SKM-1 treated with dmso at 0.1 percent for 144 hours (cell line): ENCODE measurements around the gene AHCYL2.

Experiments
- DNase-seq: peaks from one replicate; lab custom pipeline; 2025; ENCODE audit not compliant: unreplicated experiment; lab: John Stamatoyannopoulos, UW

The AHCYL2 gene

DNA sequence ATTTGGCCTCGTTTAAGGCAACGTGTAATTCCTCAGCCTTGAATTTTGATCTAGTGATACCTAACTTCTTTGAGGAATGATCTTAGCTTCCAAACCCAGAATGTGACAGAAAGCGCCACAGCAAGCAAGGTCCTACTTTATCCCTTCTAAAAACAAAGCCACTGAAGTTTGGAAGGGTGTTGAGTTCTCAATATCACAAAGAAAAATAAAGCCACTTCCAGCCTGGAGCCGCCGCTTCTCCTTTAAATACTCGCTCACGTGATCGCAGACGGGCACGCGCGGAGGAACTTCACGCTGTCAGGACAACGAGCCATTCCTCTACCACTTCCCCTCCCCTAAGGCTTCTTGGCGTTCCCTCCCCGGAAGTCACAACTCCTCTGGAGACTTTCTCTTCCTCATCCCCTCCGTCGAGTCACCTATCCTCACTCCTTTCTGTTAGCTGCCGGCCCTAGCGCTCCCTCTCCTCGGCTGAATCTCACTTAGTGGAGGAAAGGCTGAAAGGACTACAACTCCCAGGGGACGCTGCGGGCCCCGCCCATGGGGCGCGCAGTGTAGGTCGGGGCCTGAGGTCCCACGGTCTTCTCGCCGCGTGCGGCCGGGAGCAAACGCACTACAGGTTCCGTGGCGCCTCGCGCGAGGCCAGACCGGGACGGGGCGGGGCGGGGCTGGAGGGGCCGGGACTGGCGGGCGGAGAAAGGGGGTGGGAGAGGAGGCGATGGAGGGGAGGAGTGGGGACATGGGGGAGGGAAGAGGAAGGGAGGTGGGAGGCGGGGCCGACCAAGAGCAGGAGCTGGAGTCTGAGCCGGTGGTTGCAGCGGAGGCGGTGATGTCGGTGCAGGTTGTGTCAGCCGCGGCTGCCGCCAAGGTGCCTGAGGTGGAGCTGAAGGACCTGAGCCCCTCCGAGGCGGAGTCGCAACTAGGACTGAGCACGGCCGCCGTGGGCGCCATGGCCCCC is at the start of gene AHCYL2:
AHCYL2 (plus strand) TSS at position 780 of the 955 bp plus-strand sequence.
- peak; percentile 98 for DNase-seq

DNA sequence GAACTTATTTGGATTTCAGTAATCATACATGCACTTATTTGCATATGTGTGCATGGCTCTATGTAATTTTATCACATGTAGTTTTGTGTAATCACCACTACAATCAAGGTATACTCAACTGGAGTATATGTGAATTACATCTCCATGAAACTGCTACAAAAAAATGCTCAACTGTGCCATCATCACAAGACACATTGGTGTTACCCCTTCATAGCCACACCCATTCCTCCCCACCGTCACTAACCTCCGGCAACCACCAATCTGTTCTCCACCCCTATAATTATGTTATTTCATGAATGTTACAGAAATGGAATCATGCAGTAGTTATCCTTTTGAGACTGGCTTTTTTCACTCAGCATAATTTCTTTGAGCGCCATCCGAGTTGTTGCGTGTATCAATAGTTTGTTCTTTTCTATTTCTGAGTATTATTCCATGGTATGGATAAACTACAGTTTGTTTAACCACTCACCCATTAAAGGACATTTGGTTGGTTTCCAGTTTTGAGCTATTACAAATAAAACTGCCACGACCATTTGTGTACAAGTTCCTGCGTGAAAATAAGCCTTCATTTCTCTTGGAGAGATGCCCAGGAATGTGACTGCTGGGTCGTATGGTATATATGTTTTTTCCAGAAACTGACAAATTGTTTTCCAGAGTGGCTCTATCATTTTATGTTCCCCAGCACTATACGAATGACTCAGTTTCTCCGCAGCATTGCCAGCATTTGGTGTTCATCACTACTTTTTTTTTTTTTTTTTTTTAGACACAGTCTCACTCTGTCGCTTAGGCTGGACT is 47.7 kb upstream of the AHCYL2 start:
- DNase-seq, result no peak

DNA sequence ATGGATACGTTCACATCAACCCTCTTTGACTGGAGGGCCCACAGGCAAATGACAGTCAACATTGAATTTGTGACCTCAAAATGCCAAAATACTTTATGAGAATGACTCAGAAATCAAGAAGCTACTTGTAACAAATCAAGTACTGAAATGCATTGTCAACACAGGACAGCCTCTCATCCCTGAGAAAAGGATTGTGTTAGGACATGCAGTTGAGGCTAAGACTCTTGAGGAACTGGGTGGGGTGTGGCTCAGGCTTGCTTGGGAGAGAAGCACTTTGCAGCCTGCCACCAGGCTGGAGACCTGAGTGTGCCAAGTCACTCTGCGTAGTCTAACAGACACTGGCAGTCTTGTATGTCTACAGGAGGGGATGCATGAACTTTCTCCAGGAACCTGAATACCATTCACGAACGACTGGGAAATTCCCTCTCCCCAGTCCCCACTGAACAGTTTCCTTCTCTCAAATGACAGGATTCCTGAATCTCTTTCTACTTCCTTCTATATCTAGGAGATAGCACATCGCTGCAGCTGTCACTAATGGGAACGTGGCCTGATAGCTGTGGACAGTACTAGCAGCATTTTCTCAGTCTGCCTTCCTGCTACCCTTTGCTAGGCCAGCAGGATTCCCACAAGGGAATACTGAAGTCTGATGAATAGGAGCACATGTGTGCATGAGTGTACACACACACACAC is 39.7 kb upstream of the AHCYL2 start:
- no peak for DNase-seq

DNA sequence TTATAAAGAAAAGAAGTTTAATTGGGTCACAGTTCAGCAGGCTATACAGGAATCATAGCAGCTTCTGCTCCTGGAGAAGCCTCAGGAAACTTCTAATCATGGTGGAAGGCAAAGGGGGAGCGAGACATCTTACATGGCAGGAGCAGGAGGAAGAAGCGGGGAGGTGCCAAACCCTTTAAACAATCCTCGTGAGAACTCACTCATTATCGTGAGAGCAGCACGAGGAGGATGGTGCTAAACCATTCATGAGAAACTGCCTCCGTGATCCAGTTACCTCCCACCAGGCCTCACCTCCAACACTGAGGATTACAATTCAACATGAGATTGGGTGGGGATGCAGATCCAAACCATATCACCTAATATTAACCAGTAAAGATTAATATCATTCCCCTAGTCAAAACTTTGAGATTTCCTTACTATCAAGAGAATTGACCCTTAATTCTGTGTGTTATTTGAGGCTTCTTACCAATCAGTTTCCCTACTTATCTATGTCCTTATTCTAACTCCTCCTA is 38.0 kb upstream of the AHCYL2 start:
- DNase-seq, result no peak

DNA sequence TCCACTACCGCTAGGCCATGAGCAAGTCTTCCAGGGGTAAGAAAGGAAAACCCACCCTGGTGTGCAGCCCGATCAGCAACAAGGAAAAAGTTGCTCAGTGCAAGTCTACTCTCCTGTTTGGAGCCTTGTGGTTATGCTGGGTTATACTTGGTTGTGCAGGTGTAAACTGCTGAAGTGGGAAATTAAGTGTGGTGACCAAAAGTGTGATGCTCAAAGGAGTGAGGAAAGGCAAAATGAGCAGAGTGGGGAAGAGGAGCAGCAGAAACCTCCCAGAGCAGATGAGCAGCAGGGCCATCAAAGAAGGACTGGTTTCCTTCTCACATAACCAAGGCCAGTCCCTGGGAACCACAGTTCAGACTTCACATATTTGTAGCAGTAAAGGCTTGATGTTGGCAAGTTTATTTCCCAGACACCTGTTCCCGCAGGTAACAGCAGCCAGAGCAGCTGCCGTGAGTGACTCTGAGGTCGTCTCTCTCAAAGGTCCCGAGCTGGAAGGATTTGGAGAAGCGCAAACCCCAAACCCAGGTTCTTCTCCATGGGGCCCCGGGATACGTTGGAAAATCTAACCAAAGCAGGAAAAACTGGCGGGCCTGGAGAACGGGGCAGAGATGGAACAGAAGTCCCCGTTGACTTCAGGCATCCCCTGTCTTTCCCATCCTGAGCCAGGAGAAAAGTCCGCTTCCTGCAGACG is 37.0 kb upstream of the AHCYL2 start:
- DNase-seq, result no peak

DNA sequence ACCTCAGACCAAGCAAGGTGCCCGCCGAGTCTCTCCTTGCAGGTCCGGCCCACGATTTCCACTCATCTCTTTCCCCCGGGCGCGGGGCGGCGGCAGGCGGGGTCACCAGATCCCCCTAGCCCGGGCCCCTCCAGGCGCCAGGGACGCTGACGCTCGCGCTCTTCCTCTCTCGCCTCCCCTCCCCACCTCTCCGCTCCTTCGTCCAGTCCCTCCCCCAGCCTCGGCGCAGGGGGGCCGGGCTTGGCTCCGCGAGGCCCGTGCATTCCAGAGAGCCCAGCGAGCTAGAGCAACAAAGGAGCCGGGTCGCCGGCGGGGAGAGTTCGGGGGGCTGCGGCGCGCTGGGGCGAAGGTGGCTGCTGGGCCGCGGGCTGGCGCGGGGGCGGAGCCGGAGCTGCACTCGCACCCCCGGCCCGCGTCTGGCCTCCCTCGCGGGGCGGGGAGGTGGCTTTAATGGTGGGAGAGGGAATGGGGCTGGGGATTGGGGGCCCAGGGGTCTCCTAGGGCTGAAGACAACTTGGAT is 36.4 kb upstream of the AHCYL2 start, which contains the start of gene SMO:
SMO (plus strand) TSS at position 262 of the 520 bp plus-strand sequence. CDS start 519 bp downstream, outside the sequence.
- no peak for DNase-seq

DNA sequence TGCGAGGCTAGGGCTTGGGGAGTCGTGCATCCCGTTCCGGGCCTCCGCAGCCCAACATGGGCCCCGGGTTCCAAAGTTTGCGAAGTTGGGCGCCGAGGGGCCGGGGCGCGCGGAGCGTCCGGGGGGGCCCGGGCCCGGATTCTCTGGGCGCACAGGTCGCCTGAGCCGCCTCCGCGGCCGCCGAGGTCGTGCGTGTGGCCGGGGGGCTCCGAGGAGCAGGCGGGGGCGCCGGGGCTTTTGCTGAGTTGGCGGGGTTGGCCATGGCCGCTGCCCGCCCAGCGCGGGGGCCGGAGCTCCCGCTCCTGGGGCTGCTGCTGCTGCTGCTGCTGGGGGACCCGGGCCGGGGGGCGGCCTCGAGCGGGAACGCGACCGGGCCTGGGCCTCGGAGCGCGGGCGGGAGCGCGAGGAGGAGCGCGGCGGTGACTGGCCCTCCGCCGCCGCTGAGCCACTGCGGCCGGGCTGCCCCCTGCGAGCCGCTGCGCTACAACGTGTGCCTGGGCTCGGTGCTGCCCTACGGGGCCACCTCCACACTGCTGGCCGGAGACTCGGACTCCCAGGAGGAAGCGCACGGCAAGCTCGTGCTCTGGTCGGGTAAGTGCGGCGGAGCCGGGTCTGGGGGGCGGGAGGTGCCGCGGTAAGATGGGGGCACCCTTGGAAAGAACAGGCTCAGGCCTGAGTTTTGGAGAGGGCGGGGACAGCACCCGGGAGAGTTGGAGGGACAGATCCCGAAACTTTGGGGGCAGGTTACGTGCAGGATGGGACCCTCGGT is 35.8 kb upstream of the AHCYL2 start:
- no peak for DNase-seq

DNA sequence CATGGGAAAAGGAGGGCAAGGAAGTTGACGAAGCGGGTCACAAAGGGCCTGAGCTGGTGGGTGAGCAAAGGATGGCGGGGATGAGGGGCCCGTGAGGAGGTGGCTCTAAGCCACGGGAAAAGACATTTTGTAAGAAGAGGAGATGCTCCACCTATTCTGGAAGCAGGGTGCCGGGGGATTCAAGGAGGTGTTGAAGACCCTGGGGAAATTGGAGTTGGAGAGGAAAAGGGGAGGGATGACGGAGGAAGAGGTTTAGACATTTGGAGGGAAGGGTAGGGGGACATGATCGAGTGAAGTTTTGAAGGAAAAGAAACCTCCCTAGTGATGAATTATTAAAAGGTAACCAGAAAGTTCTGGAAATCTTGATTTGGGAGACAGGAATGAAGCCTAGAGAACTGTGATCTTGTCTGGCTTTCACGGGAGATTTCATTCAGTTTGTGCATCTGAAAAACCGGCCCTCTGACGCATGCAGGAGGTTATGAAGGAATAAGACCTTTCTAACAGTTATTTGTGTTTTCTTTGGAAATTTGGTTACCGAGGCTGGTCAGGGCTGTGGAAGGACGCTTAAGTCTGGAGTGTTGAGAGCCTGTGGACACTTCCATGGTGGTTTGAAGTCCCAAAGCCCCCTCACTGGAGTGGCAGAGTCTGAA is 35.0 kb upstream of the AHCYL2 start:
- no peak for DNase-seq

DNA sequence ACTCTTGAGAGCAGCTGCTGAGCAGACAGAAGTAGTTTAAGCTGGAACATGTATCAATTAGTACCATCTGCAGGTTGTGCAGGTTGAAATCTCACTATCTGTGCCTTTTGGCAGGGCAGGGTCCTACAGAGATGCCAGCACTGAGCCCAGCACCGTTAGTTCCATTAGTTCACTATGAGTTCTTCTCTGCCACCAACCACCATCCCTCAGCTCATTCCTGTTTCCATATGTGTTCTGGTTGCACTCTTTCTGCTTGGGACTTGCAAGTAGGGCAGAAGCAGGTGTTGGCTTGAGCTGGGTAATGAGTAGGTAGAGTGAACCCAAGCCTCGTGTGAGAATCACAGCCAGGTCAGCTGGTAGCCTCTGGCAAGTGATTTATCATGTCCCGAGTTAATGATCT is 33.6 kb upstream of the AHCYL2 start:
- DNase-seq, result no peak

DNA sequence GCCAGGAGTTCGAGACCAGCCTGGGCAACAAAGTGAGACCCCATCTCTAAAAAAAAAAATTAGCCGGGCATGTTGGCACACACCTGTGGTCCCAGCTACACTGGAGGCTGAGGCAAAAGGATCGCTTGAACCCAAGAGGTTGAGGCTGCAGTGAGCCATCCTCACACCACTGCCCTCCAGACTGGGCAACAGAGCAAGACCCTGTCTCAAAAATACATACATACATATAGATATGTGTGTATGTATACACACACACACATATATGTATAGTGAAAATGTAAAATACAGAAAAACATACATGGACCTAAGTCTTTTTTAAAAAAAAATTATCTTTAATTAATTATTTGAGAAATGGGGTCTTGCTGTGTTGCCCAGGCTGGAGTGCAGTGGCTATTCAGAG is 30.9 kb upstream of the AHCYL2 start:
- no peak for DNase-seq

DNA sequence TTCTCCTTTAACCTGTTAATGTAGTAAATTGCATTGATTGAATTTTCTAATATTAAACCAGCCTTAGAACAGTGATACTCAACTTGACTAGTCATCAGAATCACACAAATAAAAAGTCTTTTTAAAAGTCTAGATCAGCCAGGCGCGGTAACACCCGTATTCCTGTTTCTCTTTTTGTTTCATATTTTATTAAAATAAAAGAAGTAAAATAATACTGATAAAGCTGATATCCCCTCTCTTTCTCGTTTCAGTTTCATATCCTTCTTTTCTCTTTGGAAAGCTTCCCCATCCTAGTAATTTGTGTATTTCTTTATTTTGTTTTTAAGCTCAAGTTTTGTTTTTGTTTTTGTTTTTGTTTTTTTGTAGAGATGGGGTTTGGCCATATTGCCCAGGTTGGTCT is 27.1 kb upstream of the AHCYL2 start:
- no peak for DNase-seq

DNA sequence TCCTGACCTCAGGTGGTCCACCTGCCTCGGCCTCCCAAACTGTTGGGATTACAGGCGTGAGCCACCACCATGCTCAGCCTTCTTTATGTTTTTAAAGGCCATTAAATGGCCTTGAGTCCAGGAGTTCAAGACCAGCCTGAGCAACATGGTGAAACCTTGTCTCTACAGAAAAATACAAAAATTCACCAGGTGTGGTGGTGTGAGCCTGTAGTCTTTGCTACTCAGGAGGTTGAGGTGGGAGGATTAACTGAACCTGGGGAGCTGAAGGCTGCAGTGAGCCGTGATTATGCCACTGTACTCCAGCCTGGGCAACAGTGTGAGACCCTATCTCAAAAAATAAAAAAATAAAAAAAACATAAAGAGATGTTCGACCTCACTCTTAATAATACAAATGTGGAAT is 25.4 kb upstream of the AHCYL2 start:
- no peak for DNase-seq

DNA sequence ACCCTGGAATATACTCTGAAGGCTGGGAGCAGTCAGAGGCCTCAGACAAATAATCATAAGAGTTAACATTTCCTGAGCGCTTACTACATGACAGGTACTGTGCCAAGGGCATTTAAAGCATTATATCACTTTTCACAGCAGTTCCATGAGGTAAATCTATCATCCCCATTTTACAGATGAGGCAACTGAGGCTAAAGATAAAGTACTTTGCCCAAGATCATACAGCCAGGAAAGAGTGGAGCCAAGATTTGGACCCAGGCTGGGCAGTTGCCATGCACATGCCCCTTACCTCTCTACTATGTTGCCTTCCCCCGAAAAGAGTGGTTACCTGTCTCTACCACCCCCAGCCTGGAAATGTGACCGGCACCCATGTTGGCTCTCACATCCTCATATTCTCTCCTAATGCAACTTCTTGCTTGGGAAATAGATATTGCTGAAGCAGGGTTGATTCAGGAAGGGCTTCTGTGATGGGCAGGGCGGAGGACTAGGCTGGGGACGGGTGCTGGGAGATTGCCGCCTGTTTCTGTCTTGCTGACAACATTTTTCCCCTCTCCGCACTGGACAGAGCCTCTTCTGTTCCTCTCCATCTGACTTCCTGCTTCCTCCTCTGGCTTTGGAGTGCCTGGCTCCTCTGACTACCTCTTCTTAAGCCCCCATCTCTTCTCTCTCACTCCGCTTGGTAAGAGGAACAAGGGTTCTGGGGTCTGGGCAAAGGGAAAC is 22.6 kb upstream of the AHCYL2 start:
- DNase-seq, result no peak

DNA sequence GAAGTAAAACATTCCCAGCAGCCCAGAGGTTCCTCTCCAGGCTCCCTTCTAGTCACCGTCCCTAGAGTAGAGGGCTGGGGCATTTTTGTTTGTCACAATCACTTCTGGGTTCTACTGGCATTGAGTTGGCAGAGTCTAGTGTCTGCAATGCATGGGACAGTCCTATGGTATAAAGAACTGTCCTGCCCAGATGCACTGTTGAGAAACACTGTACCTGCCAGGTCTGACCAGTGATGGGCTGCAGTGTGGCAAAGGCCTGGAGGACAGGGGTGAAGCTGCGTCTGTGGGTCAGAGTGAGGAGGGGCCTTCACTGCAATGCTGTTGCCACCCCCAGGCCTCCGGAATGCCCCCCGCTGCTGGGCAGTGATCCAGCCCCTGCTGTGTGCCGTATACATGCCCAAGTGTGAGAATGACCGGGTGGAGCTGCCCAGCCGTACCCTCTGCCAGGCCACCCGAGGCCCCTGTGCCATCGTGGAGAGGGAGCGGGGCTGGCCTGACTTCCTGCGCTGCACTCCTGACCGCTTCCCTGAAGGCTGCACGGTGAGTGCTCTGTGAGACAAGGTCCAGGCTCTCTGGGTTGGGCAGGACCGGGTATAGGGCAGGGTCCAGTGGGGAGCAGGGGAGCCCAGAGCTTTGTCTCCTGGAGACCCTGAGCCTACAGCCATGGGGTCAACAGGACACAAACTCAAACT is 21.6 kb upstream of the AHCYL2 start:
- DNase-seq, result no peak

DNA sequence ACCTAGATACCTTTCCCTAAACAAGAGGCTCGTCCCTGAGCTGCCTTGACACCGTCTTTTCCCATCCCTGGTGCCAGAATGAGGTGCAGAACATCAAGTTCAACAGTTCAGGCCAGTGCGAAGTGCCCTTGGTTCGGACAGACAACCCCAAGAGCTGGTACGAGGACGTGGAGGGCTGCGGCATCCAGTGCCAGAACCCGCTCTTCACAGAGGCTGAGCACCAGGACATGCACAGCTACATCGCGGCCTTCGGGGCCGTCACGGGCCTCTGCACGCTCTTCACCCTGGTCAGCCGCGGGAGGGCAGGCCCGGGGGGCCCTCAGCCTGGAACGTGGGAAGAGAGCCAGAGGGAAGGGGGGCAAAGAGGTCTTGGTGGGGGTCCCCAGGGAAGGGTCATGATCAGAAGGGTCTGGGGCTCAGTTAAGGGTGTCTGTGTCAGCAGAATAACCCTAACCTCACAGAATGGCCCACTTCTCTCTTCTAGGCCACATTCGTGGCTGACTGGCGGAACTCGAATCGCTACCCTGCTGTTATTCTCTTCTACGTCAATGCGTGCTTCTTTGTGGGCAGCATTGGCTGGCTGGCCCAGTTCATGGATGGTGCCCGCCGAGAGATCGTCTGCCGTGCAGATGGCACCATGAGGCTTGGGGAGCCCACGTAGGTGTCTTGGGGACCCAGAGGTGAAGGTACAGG is 19.6 kb upstream of the AHCYL2 start:
- no peak for DNase-seq

DNA sequence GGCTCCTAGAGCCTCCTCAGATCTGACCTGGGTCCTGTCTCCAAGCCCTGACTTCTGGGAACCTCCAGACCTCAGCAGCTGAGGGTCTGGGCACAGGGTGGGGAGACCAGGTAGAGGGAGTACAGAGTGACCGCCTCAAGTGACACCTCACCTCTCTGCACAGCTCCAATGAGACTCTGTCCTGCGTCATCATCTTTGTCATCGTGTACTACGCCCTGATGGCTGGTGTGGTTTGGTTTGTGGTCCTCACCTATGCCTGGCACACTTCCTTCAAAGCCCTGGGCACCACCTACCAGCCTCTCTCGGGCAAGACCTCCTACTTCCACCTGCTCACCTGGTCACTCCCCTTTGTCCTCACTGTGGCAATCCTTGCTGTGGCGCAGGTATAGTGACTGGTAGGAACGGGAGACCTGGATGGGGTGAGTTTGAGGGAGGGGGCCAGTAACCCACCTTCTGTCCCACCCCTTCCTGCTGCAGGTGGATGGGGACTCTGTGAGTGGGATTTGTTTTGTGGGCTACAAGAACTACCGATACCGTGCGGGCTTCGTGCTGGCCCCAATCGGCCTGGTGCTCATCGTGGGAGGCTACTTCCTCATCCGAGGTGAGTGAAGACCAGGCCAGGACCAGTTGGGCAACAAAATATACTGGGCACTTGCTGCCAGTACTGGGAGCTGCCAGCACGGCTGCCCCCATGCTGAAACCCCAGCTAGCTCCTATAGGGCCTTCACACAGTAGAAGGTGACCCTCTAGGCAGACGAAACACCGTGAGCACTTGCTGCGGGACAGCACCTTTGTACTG is 18.6 kb upstream of the AHCYL2 start:
- no peak for DNase-seq
